Left renal pelvis (tissue), 4 donors: Measurements from ENCODE around the gene UBAC2. TPM values are rescaled to one million over a fixed set of nuclear protein-coding genes. Genes with fewer than 3 reads are reported as not detected.
"Not testable (repeated sequence)": the region's sequence is repeated elsewhere in the genome, so short reads cannot be mapped to it uniquely, and the experiment has no call there.

Experiments
- DNase-seq, 4 donors: peaks; one replicate each; pipeline ENCODE4 v3.0.0-alpha.2; 2013; ENCODE audit warnings: low read depth in 4 of 4, low spot score in 3 of 4
- polyA plus RNA-seq, 4 donors: library from polyadenylated mRNA; unstranded; fragments of 120-200 nt; gene quantifications; one replicate each; pipeline ENCODE4 v1.2.1, GENCODE V29; 2013; ENCODE audit not compliant: insufficient read length in 4 of 4

Gene UBAC2
- polyA plus RNA-seq, 4 donors, result 74.5 to 107 (median 94.7) TPM

GRCh38 chr13:99211421-99212035 lies 10.9 kb downstream of the UBAC2 start:
- no peak for DNase-seq

GRCh38 chr13:99214232-99214631 lies 13.6 kb downstream of the UBAC2 start:
- no peak for DNase-seq

GRCh38 chr13:99214731-99215130 lies 14.1 kb downstream of the UBAC2 start:
- DNase-seq, result no peak

- no peak for DNase-seq
These were observed 14.7 kb downstream of the UBAC2 start for GRCh38 chr13:99215184-99215830.

- no peak for DNase-seq
These were observed 16.9 kb downstream of the UBAC2 start for GRCh38 chr13:99217461-99218110.

- DNase-seq, result no peak
These were observed 17.5 kb downstream of the UBAC2 start for GRCh38 chr13:99218126-99218525.

GRCh38 chr13:99218545-99218944 lies 17.9 kb downstream of the UBAC2 start:
- DNase-seq, result no peak

GRCh38 chr13:99218969-99219368 lies 18.3 kb downstream of the UBAC2 start:
- no peak for DNase-seq

- no peak for DNase-seq
These were observed 19.7 kb downstream of the UBAC2 start for GRCh38 chr13:99220199-99220935.

GRCh38 chr13:99221567-99222239 lies 21.0 kb downstream of the UBAC2 start:
- no peak for DNase-seq

- DNase-seq, result no peak
These were observed 22.9 kb downstream of the UBAC2 start for GRCh38 chr13:99223587-99223986.

- no peak for DNase-seq
These were observed 23.4 kb downstream of the UBAC2 start for GRCh38 chr13:99224021-99224420.

- DNase-seq, result no peak
These were observed 24.4 kb downstream of the UBAC2 start for GRCh38 chr13:99225078-99225477.

GRCh38 chr13:99226513-99226912 lies 25.9 kb downstream of the UBAC2 start:
- no peak for DNase-seq

GRCh38 chr13:99227331-99227900 lies 26.8 kb downstream of the UBAC2 start:
- no peak for DNase-seq

- DNase-seq, result no peak
These were observed 27.4 kb downstream of the UBAC2 start for GRCh38 chr13:99227909-99228688.

- DNase-seq, result no peak
These were observed 28.4 kb downstream of the UBAC2 start for GRCh38 chr13:99228737-99229691.

GRCh38 chr13:99230588-99230987 lies 29.9 kb downstream of the UBAC2 start:
- DNase-seq, result not testable (repeated sequence)

GRCh38 chr13:99230991-99231390 lies 30.3 kb downstream of the UBAC2 start:
- no peak for DNase-seq
